Amygdala (tissue), 56 donors: ENCODE data around the gene TSPAN5.

ENCODE experiments used
- DNase-seq, 56 donors: peaks; one replicate each; lab custom pipeline; 2025; lab: John Stamatoyannopoulos, UW

The TSPAN5 gene

GRCh38 chr4:98603683-98604521 lies 54.5 kb downstream of the TSPAN5 start:
- DNase-seq, result peak in 1 of 56 donors; percentile 30

GRCh38 chr4:98602270-98602669 lies 56.1 kb downstream of the TSPAN5 start:
- no peak for DNase-seq

- DNase-seq, result no peak
Observed at GRCh38 chr4:98601708-98602107, 56.7 kb downstream of the TSPAN5 start.

- no peak for DNase-seq
Observed at GRCh38 chr4:98599617-98600205, 58.7 kb downstream of the TSPAN5 start.

GRCh38 chr4:98586962-98587354 lies 71.5 kb downstream of the TSPAN5 start:
- peak in 48 of 56 donors; percentile 6 to 77 (median 46) for DNase-seq

GRCh38 chr4:98586291-98586961 lies 72.0 kb downstream of the TSPAN5 start:
- peak in 6 of 56 donors; percentile 18 to 77 (median 46) for DNase-seq

GRCh38 chr4:98585596-98585995 lies 72.8 kb downstream of the TSPAN5 start:
- no peak for DNase-seq

- no peak for DNase-seq
Observed at GRCh38 chr4:98584265-98584664, 74.1 kb downstream of the TSPAN5 start.

- no peak for DNase-seq
Observed at GRCh38 chr4:98583265-98583664, 75.1 kb downstream of the TSPAN5 start.

GRCh38 chr4:98581126-98581525 lies 77.3 kb downstream of the TSPAN5 start:
- DNase-seq, result no peak

GRCh38 chr4:98577956-98578355 lies 80.5 kb downstream of the TSPAN5 start:
- DNase-seq, result no peak

- DNase-seq, result no peak
Observed at GRCh38 chr4:98574816-98575215, 83.6 kb downstream of the TSPAN5 start.

GRCh38 chr4:98573791-98574190 lies 84.6 kb downstream of the TSPAN5 start:
- DNase-seq, result no peak

GRCh38 chr4:98572697-98573096 lies 85.7 kb downstream of the TSPAN5 start:
- no peak for DNase-seq

- no peak for DNase-seq
Observed at GRCh38 chr4:98571161-98571786, 87.1 kb downstream of the TSPAN5 start.

- no peak for DNase-seq
Observed at GRCh38 chr4:98570151-98570797, 88.1 kb downstream of the TSPAN5 start.

- DNase-seq, result no peak
Observed at GRCh38 chr4:98568941-98569663, 89.3 kb downstream of the TSPAN5 start.

- DNase-seq, result no peak
Observed at GRCh38 chr4:98567611-98568010, 90.8 kb downstream of the TSPAN5 start.

GRCh38 chr4:98566361-98567008 lies 91.9 kb downstream of the TSPAN5 start:
- DNase-seq, result peak; percentile 16 to 88 (median 68)
